HG03064 (cell line): ENCODE measurements around the gene F2.

Source experiments
- ATAC-seq: cut with Tn5 transposase; IDR thresholded peaks from one replicate; pipeline ENCODE4 v1.9.1; 2021; ENCODE audit warnings: low read depth; ENCODE audit not compliant: unreplicated experiment

The F2 gene

GRCh38 chr11:46737699-46738098 is 18.7 kb downstream of the F2 start:
- ATAC-seq = no peak

- no peak for ATAC-seq
These were observed 19.9 kb downstream of the F2 start for GRCh38 chr11:46738887-46739286.

- ATAC-seq = no peak
These were observed 22.8 kb downstream of the F2 start for GRCh38 chr11:46741600-46742484.

GRCh38 chr11:46743043-46743442 is 24.0 kb downstream of the F2 start:
- ATAC-seq = no peak

GRCh38 chr11:46743693-46744339 is 24.8 kb downstream of the F2 start:
- no peak for ATAC-seq

GRCh38 chr11:46745328-46745727 is 26.3 kb downstream of the F2 start:
- ATAC-seq = no peak

- no peak for ATAC-seq
These were observed 27.0 kb downstream of the F2 start for GRCh38 chr11:46745995-46746394.

- no peak for ATAC-seq
These were observed 28.1 kb downstream of the F2 start for GRCh38 chr11:46747150-46747549.

- ATAC-seq = no peak
These were observed 36.9 kb downstream of the F2 start for GRCh38 chr11:46755962-46756361.

- no peak for ATAC-seq
These were observed 40.2 kb downstream of the F2 start for GRCh38 chr11:46759196-46759595.

GRCh38 chr11:46760429-46761128 is 41.6 kb downstream of the F2 start:
- ATAC-seq = no peak

- no peak for ATAC-seq
These were observed 42.8 kb downstream of the F2 start for GRCh38 chr11:46761807-46762206.

GRCh38 chr11:46762248-46762647 is 43.2 kb downstream of the F2 start:
- no peak for ATAC-seq

GRCh38 chr11:46766656-46767055 is 47.6 kb downstream of the F2 start:
- no peak for ATAC-seq

- ATAC-seq = no peak
These were observed 50.7 kb downstream of the F2 start for GRCh38 chr11:46769636-46770221.

- no peak for ATAC-seq
These were observed 57.9 kb downstream of the F2 start for GRCh38 chr11:46776878-46777277.

GRCh38 chr11:46778416-46778815 is 59.4 kb downstream of the F2 start:
- no peak for ATAC-seq
